T-helper 1 cell treated with Interleukin-12 subunit alpha and Interleukin-12 subunit beta and Interleukin-4 antibody, amounts not matched to agents 30 μg/mL and 1 μg/mL, for 36 hours (primary cell): ENCODE data around the gene CCPG1.
"Not testable (repeated sequence)": the region's sequence is repeated elsewhere in the genome, so short reads cannot be mapped to it uniquely, and the experiment has no call there.

Experiments
- H3K27ac Mint-ChIP-seq: one replicate; pipeline ENCODE4 v1.8.0; 2021; ENCODE audit warnings: mild to moderate bottlenecking, mixed read lengths
- H3K27me3 Mint-ChIP-seq: one replicate; pipeline ENCODE4 v1.8.0; 2021; ENCODE audit warnings: low read depth, mixed read lengths
- H3K36me3 Mint-ChIP-seq: one replicate; pipeline ENCODE4 v1.8.0; 2021; ENCODE audit warnings: low read depth, mixed read lengths
- H3K4me1 Mint-ChIP-seq: one replicate; pipeline ENCODE4 v1.8.0; 2021; ENCODE audit warnings: low read depth, mixed read lengths
- H3K4me3 Mint-ChIP-seq: one replicate; pipeline ENCODE4 v1.8.0; 2021; ENCODE audit warnings: mild to moderate bottlenecking, moderate library complexity, mixed read lengths
- H3K9me3 Mint-ChIP-seq: one replicate; pipeline ENCODE4 v1.8.0; 2021; ENCODE audit warnings: mixed read lengths

Gene CCPG1, protein sequence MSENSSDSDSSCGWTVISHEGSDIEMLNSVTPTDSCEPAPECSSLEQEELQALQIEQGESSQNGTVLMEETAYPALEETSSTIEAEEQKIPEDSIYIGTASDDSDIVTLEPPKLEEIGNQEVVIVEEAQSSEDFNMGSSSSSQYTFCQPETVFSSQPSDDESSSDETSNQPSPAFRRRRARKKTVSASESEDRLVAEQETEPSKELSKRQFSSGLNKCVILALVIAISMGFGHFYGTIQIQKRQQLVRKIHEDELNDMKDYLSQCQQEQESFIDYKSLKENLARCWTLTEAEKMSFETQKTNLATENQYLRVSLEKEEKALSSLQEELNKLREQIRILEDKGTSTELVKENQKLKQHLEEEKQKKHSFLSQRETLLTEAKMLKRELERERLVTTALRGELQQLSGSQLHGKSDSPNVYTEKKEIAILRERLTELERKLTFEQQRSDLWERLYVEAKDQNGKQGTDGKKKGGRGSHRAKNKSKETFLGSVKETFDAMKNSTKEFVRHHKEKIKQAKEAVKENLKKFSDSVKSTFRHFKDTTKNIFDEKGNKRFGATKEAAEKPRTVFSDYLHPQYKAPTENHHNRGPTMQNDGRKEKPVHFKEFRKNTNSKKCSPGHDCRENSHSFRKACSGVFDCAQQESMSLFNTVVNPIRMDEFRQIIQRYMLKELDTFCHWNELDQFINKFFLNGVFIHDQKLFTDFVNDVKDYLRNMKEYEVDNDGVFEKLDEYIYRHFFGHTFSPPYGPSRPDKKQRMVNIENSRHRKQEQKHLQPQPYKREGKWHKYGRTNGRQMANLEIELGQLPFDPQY

DNA sequence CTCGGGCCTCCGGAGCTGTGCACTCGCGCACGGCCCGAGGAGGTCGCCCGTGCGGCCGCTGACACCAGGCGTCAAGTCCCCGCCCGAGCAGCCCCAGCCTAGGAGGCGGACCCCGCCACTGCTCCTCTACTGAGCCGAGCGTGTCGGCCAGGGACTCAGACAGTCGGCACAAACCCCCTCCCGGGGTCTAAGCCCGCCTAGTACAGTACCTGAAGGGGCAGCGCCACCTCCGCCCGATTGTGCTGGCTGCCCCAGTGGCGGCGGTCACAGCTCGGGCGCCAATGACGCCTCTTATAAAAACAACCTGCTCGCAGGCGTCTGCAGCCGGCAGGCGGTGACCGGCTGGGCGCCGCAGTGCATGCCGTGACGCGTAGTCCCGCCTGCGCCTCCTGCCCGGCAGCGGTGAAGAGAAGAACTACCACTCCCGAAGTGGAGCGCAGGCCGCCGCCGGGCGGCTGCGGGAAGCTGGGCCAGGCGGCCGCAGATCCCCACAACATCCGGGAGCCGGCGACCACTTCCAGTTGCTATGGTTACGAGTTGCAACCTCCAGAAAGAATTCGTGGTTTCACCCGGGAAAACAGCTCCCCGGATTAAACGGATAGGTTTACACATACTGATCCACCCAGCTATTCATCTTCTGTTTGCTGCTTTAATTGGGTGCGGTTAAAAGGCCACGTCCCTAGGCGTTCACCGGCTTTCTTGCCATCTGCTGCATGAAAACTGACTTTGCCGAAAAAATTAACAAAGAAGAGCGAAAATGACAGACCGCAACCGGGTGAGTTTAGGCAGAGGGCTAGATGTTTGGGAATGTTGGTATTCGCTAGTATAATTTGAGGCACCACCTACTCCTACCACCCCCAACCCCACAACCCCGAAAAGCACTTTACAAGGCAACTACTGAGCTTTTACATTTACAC lies at the start of gene CCPG1, which contains the start of gene PIERCE2:
Gene CCPG1 (minus strand): TSS at position 348 of the 917 bp plus-strand sequence. CDS start 18,935 bp downstream, outside the sequence.
Gene PIERCE2 (plus strand): TSS at position 484 of the 917 bp plus-strand sequence. CDS start 274 bp downstream, at position 758.
- Mint-ChIP-seq H3K27me3 (no peaks in the 10 kb centered on the region), H3K4me1 (peaks cover 24% of the 10 kb centered on the region), H3K4me3 (peak within 1 kb of the TSS; percentile 89), H3K9me3 (no peaks in the 10 kb centered on the region), H3K36me3 (peaks cover 2% of the 10 kb centered on the region), H3K27ac (peak within 1 kb of the TSS; percentile 89)

DNA sequence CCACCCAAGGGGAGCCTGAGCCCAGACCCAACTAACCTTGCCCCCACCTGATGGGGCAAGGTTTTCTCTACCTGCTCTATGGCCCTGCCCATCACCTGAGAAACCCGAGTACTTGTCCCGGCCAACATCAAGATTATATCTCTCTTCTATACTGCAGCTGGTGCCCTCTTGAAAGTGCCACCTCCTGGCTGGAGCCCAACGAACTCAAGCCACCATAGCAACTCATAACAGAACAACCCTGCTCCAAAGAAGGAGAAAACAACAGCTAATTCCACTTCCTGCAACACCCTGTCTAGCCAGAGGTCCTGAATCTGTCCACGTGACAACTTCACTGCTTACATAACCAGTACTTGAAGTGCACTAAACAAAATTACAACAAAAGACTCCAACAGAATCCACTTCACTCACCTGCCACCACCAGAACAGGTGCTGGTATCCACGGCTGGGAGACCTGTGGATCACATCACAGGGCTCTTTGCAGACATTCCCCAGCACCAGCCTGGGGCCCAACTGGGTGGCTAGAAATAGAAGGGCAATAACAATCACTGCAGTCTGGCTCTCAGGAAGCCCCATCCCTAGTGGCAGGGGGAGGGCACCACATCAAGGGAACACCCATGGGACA lies 49.4 kb upstream of the CCPG1 start:
- Mint-ChIP-seq H3K27me3 (no peaks in the 10 kb centered on the region), H3K4me1 (peaks cover 2% of the 10 kb centered on the region), H3K36me3 (no peaks in the 10 kb centered on the region), H3K27ac (no peak overlapping the region), H3K4me3 (no peak overlapping the region), H3K9me3 (peaks cover 10% of the 10 kb centered on the region)

DNA sequence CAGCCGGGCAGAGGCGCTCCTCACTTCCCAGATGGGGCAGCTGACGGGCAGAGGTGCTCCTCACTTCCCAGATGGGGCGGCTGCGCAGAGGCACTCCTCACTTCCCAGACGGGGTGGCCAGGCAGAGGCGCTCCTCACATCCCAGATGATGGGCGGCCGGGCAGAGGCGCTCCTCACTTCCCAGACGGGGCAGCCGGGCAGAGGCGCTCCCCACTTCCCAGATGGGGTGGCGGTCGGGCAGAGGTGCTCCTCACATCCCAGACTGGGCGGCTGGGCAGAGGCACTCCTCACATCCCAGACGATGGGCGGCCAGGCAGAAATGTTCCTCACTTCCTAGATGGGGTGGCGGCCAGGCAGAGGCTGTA lies 38.9 kb upstream of the CCPG1 start:
- H3K27ac Mint-ChIP-seq, H3K27me3 Mint-ChIP-seq, H3K4me1 Mint-ChIP-seq, H3K9me3 Mint-ChIP-seq, H3K36me3 Mint-ChIP-seq, H3K4me3 Mint-ChIP-seq: not testable (repeated sequence)

DNA sequence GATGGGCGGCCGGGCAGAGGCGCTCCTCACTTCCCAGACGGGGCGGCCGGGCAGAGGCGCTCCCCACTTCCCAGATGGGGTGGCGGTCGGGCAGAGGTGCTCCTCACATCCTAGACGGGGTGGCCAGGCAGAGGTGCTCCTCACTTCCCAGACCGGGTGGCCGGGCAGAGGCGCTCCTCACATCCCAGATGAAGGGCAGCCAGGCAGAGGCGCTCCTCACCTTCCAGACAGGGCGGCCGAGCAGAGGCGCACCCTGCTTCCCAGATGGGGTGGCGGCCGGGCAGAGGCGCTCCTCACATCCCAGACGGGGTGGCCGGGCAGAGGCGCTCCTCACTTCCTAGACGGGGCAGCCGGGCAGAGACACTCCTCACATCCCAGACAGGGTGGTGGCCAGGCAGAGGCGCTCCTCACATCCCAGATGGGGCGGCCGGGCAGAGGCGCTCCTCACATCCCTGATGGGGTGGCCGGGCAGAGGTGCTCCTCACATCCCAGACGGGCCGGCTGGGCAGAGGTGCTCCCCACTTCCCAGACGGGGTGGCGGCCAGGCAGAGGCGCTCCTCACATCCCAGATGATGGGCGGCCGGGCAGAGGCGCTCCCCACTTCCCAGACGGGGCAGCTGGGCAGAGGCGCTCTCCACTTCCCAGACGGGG lies 38.3 kb upstream of the CCPG1 start:
- not testable (repeated sequence) for H3K36me3 Mint-ChIP-seq, H3K4me3 Mint-ChIP-seq, H3K27me3 Mint-ChIP-seq, H3K27ac Mint-ChIP-seq, H3K4me1 Mint-ChIP-seq, H3K9me3 Mint-ChIP-seq

DNA sequence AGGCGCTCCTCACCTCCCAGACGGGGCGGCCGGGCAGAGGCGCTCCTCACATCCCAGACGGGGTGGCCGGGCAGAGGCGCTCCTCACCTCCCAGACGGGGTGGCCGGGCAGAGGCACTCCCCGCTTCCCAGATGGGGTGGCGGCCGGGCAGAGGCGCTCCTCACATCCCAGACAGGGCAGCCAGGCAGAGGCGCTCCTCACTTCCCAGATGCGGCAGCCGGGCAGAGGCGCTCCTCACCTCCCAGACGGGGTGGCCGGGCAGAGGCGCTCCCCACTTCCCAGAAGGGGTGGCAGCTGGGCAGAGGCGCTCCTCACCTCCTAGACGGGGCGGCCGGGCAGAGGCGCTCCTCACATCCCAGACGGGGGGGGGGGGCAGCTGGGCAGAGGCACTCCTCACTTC lies 37.8 kb upstream of the CCPG1 start:
- not testable (repeated sequence) for H3K27me3 Mint-ChIP-seq, H3K4me1 Mint-ChIP-seq, H3K4me3 Mint-ChIP-seq, H3K36me3 Mint-ChIP-seq, H3K27ac Mint-ChIP-seq, H3K9me3 Mint-ChIP-seq

DNA sequence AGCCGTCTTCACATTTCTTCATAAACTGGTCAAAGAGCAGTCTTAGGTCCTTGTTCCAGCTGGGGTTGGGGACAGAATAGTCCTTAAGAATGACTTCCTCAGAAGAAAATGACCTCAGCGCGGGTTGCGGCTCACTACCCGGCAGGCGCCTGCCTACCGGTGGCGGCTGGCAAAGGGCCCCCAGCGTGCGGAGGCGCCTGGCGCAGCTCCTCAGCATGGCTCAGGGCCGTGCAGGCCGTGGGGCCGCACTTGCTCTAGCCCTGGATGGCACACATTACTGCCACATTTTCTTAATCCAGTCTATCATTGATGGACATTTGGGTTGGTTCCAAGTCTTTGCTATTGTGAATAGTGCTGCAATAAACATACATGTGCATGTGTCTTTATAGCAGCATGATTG lies 35.0 kb upstream of the CCPG1 start:
- H3K36me3 Mint-ChIP-seq, H3K4me3 Mint-ChIP-seq, H3K27ac Mint-ChIP-seq, H3K9me3 Mint-ChIP-seq, H3K27me3 Mint-ChIP-seq, H3K4me1 Mint-ChIP-seq: not testable (repeated sequence)

DNA sequence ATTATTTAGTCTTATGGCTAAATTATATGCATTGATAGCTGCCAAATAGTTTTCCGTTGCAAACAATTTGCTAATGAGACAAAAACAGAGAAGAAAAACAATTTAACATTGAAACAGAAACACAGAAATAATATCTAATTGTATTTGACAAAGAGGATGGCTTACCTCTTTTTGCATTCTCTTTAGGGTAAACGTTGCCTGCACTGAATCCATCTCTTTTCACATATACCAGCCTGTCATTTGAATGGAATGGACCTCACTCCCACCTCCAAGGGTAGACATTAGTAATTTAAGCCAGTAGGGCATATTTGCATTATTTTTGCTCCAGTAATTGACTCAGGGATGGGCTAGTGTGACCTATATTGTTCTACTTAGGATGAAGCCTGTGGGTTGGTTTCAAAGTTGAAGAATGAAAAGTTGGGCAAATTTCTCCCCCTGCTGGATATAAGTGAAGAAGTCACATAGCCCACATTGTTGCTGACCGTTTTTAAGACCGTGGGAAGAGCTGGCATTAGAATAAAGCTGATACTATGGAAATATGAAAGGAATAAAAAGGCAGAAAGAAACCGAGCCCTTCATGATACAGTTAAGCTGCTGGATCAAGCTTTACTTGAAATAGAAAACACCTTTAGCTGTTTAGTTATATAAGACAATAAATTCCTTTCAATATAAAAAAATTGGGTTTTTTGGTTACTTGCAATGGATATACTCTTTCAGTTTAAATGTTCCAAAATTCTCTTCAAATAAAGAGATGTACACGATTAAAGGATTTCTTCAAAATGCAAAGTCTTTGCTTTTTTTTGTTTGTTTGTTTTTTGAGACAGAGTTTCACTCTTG lies 27.0 kb upstream of the CCPG1 start:
- H3K27me3 Mint-ChIP-seq, result peaks cover 14% of the 10 kb centered on the region
- peaks cover 2% of the 10 kb centered on the region for H3K4me1 Mint-ChIP-seq
- H3K4me3 Mint-ChIP-seq, result no peak overlapping the region
- no peak overlapping the region for H3K27ac Mint-ChIP-seq
- H3K36me3 Mint-ChIP-seq, result no peaks in the 10 kb centered on the region
- no peaks in the 10 kb centered on the region for H3K9me3 Mint-ChIP-seq

DNA sequence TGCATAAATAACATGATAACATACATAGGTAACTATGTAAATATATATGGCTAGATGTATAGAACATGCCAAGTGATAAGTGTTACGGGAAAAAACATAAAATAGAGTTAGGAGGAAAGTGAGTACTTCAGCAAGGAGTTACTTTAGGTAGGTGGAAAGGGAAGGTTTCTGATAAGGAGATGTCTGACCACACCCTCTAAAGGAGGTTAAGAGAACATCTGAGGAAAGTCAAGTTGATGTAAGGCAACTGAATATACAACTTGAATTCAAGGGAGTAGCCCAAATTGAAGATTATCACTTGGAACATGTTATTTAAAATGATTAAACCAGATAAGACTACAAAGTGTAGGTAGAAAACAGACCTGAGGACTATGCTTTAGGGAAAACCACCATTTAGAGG lies 13.9 kb upstream of the CCPG1 start:
- no peak overlapping the region for H3K4me3 Mint-ChIP-seq
- H3K36me3 Mint-ChIP-seq, result no peaks in the 10 kb centered on the region
- H3K27ac Mint-ChIP-seq, result no peak overlapping the region
- no peaks in the 10 kb centered on the region for H3K4me1 Mint-ChIP-seq
- no peaks in the 10 kb centered on the region for H3K27me3 Mint-ChIP-seq
- H3K9me3 Mint-ChIP-seq, result no peaks in the 10 kb centered on the region

DNA sequence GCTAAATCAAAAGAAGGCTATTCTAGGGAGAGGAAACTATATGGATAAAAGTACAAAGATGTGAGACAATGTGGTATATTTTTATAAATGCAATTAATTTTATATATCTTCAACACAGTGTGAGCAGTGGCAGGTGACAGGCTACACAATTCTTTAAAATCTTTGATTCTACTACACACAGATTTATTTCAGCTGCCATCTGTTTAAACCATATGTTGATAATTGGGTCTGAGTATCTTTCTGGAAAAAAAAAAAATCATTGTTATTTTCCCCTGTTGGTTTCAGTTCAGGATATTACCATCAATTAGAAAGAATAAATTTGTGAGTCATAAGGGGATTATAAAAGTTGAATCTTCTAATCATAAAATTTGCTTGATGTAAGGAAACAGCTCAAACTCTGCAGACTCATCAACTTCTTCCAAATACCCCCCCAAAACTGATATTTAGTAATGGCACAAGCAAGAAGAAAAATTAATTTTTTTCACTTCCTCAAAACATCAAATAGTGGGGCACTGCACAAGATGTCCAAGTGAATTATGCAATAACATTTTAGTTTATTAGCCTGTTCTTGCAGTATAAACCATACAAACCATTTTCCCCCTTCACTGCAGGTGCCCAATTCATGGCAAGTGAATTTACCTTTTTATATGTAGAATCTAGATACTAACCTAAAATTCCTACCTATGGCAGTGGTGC lies 12.2 kb upstream of the CCPG1 start:
- Mint-ChIP-seq H3K4me3 (no peak overlapping the region), H3K9me3 (no peaks in the 10 kb centered on the region), H3K36me3 (no peaks in the 10 kb centered on the region), H3K4me1 (no peaks in the 10 kb centered on the region), H3K27ac (no peak overlapping the region), H3K27me3 (no peaks in the 10 kb centered on the region)

DNA sequence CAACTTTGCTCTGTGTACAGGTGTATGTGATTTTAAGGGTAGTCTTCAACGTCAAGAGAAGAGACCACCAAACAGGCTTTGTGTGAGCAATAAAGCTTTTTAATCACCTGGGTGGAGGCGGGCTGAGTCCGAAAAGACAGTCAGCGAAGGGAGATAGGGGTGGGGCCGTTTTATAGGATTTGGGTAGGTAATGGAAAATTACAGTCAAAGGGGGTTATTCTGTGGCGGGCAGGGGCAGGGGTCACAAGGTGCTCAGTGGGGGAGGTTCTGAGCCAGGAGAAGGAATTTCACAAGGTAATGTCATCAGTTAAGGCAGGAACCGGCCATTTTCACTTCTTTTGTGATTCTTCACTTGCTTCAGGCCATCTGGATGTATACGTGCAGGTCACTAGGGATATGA lies 9.5 kb upstream of the CCPG1 start:
- not testable (repeated sequence) for H3K36me3 Mint-ChIP-seq, H3K9me3 Mint-ChIP-seq, H3K27me3 Mint-ChIP-seq, H3K4me1 Mint-ChIP-seq, H3K27ac Mint-ChIP-seq, H3K4me3 Mint-ChIP-seq

DNA sequence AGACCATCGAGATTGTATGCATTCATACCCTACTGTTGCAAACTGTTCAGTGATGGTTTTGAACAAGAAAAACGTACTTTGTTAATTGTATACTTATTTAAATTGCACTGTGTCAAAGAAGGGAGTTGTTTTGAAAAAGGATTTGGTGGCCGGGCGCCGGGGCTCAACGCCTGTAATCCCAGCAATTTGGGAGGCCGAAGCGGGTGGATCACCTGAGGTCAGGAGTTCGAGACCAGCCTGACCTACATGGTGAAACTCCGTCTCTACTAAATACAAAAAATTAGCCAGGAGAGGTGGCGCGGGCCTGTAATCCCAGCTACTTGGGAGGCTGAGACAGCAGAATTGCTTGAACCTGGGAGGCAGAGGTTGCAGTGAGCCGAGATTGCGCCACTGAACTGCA lies 817 bp upstream of the CCPG1 start:
- Mint-ChIP-seq H3K4me1 (peaks cover 17% of the 10 kb centered on the region), H3K27ac (peak overlapping the region; percentile 89), H3K4me3 (peak overlapping the region; percentile 89)
- not testable (repeated sequence) for H3K9me3 Mint-ChIP-seq, H3K36me3 Mint-ChIP-seq, H3K27me3 Mint-ChIP-seq

DNA sequence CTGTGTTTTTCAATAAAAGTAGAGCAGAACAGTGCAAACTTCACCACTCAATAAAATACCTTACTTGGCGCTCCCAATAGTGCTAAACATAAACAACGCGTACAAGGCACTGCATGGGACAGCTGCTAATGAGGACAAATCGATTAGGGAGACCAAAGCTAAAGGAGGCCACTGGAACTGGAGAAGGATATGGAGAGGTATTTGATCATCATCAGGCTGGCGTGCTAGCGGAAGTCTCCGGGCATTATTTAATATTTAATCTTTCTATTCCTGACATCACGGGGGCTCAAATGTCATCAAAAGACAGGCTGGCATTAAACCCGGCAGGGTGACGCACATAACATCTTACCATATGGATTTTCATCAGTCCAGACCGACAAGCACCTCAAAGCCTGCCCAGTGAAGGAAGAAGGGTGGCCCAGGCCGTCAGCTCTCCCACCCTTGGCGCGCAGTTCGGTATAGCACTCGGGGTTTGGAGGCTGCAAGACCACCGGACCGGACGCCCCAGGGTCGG lies 604 bp downstream of the CCPG1 start:
- H3K36me3 Mint-ChIP-seq, result peaks cover 2% of the 10 kb centered on the region
- H3K4me1 Mint-ChIP-seq, result peaks cover 29% of the 10 kb centered on the region

More for the DNA sequence above, 604 bp downstream of the CCPG1 start:
- Mint-ChIP-seq H3K27me3 (no peaks in the 10 kb centered on the region), H3K9me3 (no peaks in the 10 kb centered on the region), H3K27ac (peak overlapping the region; percentile 89), H3K4me3 (peak overlapping the region; percentile 89)
